Umbilical cord (tissue), 2 donors: ENCODE data around the gene PRICKLE4. TPM values are rescaled to one million over a fixed set of nuclear protein-coding genes. Genes with fewer than 3 reads are reported as not detected.

ENCODE experiments used
- DNase-seq: peaks from one replicate; pipeline ENCODE4 v3.0.0-alpha.2; 2015; ENCODE audit warnings: low spot score
- total RNA-seq: library from RNA; depleted of rRNA; stranded (reverse); fragments of >200 nt; gene quantifications from one replicate; pipeline ENCODE4 v1.2.3, GENCODE V29; 2014; ENCODE audit warnings: low replicate concordance; ENCODE audit not compliant: insufficient read depth

Gene PRICKLE4
- total RNA-seq, 1 donor from 2014 or later: 2.9 TPM

GRCh38 chr6:41771058-41771983 lies 9.3 kb upstream of the PRICKLE4 start:
- no peak for DNase-seq

GRCh38 chr6:41774841-41775240 lies 5.7 kb upstream of the PRICKLE4 start:
- DNase-seq: no peak

GRCh38 chr6:41775293-41775882 lies 5.2 kb upstream of the PRICKLE4 start:
- no peak for DNase-seq

GRCh38 chr6:41777551-41778285 lies 2.9 kb upstream of the PRICKLE4 start:
- no peak for DNase-seq

- DNase-seq: no peak
Measured at GRCh38 chr6:41778895-41779294, 1.7 kb upstream of the PRICKLE4 start.

GRCh38 chr6:41779336-41779735 lies 1.2 kb upstream of the PRICKLE4 start:
- DNase-seq: no peak

GRCh38 chr6:41779788-41780550 lies 613 bp upstream of the PRICKLE4 start, which contains the start of gene FRS3:
Gene FRS3 (minus strand): TSS chr6:41779900. CDS start chr6:41776987, 2,913 bp downstream.
- DNase-seq: peak; percentile 97

GRCh38 chr6:41781366-41781730 lies 766 bp downstream of the PRICKLE4 start:
- no peak for DNase-seq

GRCh38 chr6:41783106-41783780 lies 2.7 kb downstream of the PRICKLE4 start:
- no peak for DNase-seq

GRCh38 chr6:41784581-41785171 lies 4.1 kb downstream of the PRICKLE4 start:
- no peak for DNase-seq

GRCh38 chr6:41785254-41785653 lies 4.7 kb downstream of the PRICKLE4 start:
- no peak for DNase-seq

GRCh38 chr6:41785689-41786450 lies 5.3 kb downstream of the PRICKLE4 start:
- no peak for DNase-seq

GRCh38 chr6:41786451-41787218 lies 6.1 kb downstream of the PRICKLE4 start:
- peak; percentile 91 for DNase-seq

GRCh38 chr6:41787219-41787917 lies 6.8 kb downstream of the PRICKLE4 start, which contains the start of gene TOMM6:
Gene TOMM6 (plus strand): TSS chr6:41787694. CDS start chr6:41787698, 4 bp downstream.
- DNase-seq: peak; percentile 95

- DNase-seq: no peak
Measured at GRCh38 chr6:41789390-41789724, 8.8 kb downstream of the PRICKLE4 start.

GRCh38 chr6:41790045-41790444 lies 9.5 kb downstream of the PRICKLE4 start:
- no peak for DNase-seq

GRCh38 chr6:41791305-41791704 lies 10.7 kb downstream of the PRICKLE4 start:
- DNase-seq: no peak

- DNase-seq: no peak
Measured at GRCh38 chr6:41791984-41792383, 11.4 kb downstream of the PRICKLE4 start.
